K562 (cell line): Measurements from ENCODE around the gene OXSR1. TPM values are rescaled to one million over a fixed set of nuclear protein-coding genes. Genes with fewer than 3 reads are reported as not detected.

ENCODE experiments used
- BRCA1 ChIP-seq, 2 experiments: fragments of 450-650 bp in 1 of 2; sonication (generic) in 1 of 2; formaldehyde crosslinking in 1 of 2; IDR thresholded peaks; 2 replicates each; pipeline versions ENCODE4 v1.5.0 to v1.6.1; 2017 to 2020; ENCODE audit warnings: mild to moderate bottlenecking in 1 of 2, missing genetic modification reagents in 1 of 2
- CUX1 ChIP-seq: fragments of 200-800 bp; sonication (Bioruptor generic); IDR thresholded peaks from 2 replicates; pipeline ENCODE4 v1.6.1; 2016; ENCODE audit warnings: missing genetic modification characterization, missing compliant biosample characterization
- E2F3 ChIP-seq: fragments of 250-450 bp; sonication (Bioruptor Pico); IDR thresholded peaks from 2 replicates; pipeline ENCODE4 v1.4.0; 2020; ENCODE audit warnings: mild to moderate bottlenecking
- E2F6 ChIP-seq, 2 experiments: IDR thresholded peaks; 2 replicates each; pipeline ENCODE4 v1.6.1; 2011; ENCODE audit warnings: borderline replicate concordance in 1 of 2, control low read depth in 1 of 2, low read depth in 1 of 2, low read length in 1 of 2, mild to moderate bottlenecking in 1 of 2, mixed read lengths in 1 of 2, moderate library complexity in 1 of 2; ENCODE audit not compliant: insufficient read depth in 1 of 2, insufficient read length in 1 of 2, poor library complexity in 1 of 2, severe bottlenecking in 1 of 2; ENCODE audit errors: extremely low read depth in 1 of 2
- GTF2B ChIP-seq: IDR thresholded peaks from 2 replicates; pipeline ENCODE4 v1.6.1; 2011; ENCODE audit not compliant: insufficient read length; ENCODE audit errors: extremely low read depth
- HNRNPLL ChIP-seq: fragments of 200-400 bp; formaldehyde crosslinking; IDR thresholded peaks from 2 replicates; pipeline ENCODE4 v1.6.1; 2017; ENCODE audit warnings: low read length, low read depth, mild to moderate bottlenecking; ENCODE audit not compliant: poor library complexity, severe bottlenecking
- KLF10 ChIP-seq: fragments of 250-450 bp; sonication (Bioruptor Pico); IDR thresholded peaks from 2 replicates; pipeline ENCODE4 v1.6.1; 2021; ENCODE audit warnings: matching md5 sums
- MAX ChIP-seq: sonication (generic); formaldehyde crosslinking; IDR thresholded peaks from 2 replicates; pipeline ENCODE4 v1.9.0; 2022; ENCODE audit warnings: mild to moderate bottlenecking, missing genetic modification reagents
- PML ChIP-seq: IDR thresholded peaks from 2 replicates; pipeline ENCODE4 v1.6.1; 2012; ENCODE audit warnings: low read length, inconsistent platforms
- PTTG1 ChIP-seq: fragments of 450-650 bp; IDR thresholded peaks from 2 replicates; pipeline ENCODE4 v1.6.1; 2016; ENCODE audit warnings: low read depth, mild to moderate bottlenecking, missing genetic modification characterization, missing compliant biosample characterization
- SNAPC5 ChIP-seq: fragments of 250-450 bp; sonication (Bioruptor Pico); IDR thresholded peaks from 2 replicates; pipeline ENCODE4 v1.8.0; 2021; ENCODE audit warnings: moderate library complexity, mild to moderate bottlenecking, inconsistent platforms
- TAF15 ChIP-seq: fragments of 200-400 bp; formaldehyde crosslinking; IDR thresholded peaks from 2 replicates; pipeline ENCODE4 v1.6.1; 2017; ENCODE audit warnings: mild to moderate bottlenecking, low read depth, low read length, moderate library complexity
- TFAP4 ChIP-seq: sonication (generic); formaldehyde crosslinking; IDR thresholded peaks from 2 replicates; pipeline ENCODE4 v1.8.0; 2022; ENCODE audit warnings: missing genetic modification reagents, mild to moderate bottlenecking, moderate library complexity, borderline replicate concordance
- TRIM24 ChIP-seq, 2 experiments: fragments of 450-650 bp; IDR thresholded peaks; 2 replicates each; pipeline ENCODE4 v1.6.1; 2016
- ZFX ChIP-seq: sonication (generic); formaldehyde crosslinking; IDR thresholded peaks from 2 replicates; pipeline ENCODE4 v1.8.0; 2022; ENCODE audit warnings: mild to moderate bottlenecking, missing genetic modification reagents, moderate library complexity
- ZNF121 ChIP-seq: sonication (generic); formaldehyde crosslinking; conservative IDR thresholded peaks from 2 replicates; pipeline ENCODE4 v1.8.0; 2022; ENCODE audit warnings: missing genetic modification reagents
- ZNF263 ChIP-seq: sonication (generic); formaldehyde crosslinking; IDR thresholded peaks from 2 replicates; pipeline ENCODE4 v1.8.0; 2022; ENCODE audit warnings: mild to moderate bottlenecking, missing genetic modification reagents, borderline replicate concordance
- ZNF586 ChIP-seq: fragments of 450-650 bp; formaldehyde crosslinking; conservative IDR thresholded peaks from 2 replicates; pipeline ENCODE4 v1.4.0; 2020; ENCODE audit warnings: mild to moderate bottlenecking, moderate library complexity
- polyA plus RNA-seq, 8 experiments: library from polyadenylated mRNA; depleted of rRNA in 4 of 8; stranded (reverse) in 5 of 8; unstranded in 3 of 8; fragments of >200 nt; fragmentation: Nextera tagmentation in 2 of 8; fragmentation: Illumina TruSeq in 1 of 8; extraction: Ambion mirVana in 2 of 8; extraction: Trizol in 1 of 8; gene quantifications; 2 replicates each; pipeline versions ENCODE4 v1.2.1 to v1.2.3, GENCODE V29; 2011 to 2014; ENCODE audit warnings: inconsistent platforms in 1 of 8, missing spikeins in 1 of 8
- total RNA-seq, 7 experiments: library from RNA; depleted of rRNA in 6 of 7; stranded (reverse); fragments of >200 nt in 6 of 7; fragmentation: Illumina TruSeq in 2 of 7; extraction: Trizol in 2 of 7; gene quantifications; 2 replicates each; pipeline versions ENCODE4 v1.2.1 to v1.2.3, GENCODE V29; 2011 to 2021; ENCODE audit warnings: low replicate concordance in 1 of 7

OXSR1 gene
- total and polyA plus RNA-seq, 9 of the 15 experiments (the other 6 are each of a cell fraction or from before 2014, with no cell fraction given) = 15.7 to 87.6 (median 48.7) TPM

- TF ChIP-seq PTTG1 (tag) (no peak), TAF15 (no peak), PML (peak; percentile 54; the same call in 1 of the 2 replicates), ZFX (CRISPR knock-in tag) (peak; percentile 96), TRIM24 (IDR thresholded peaks at IDR 0.05) (no peak), KLF10 (CRISPR knock-in tag) (no peak), ZNF121 (CRISPR knock-in tag) (no peak), MAX (CRISPR knock-in tag) (peak; percentile 60), GTF2B (no peak), E2F3 (CRISPR knock-in tag) (peak; percentile 57; the same call in 1 of the 2 replicates), ZNF586 (CRISPR knock-in tag) (no peak), TFAP4 (CRISPR knock-in tag) (peak; percentile 26; the same call in 1 of the 2 replicates), SNAPC5 (CRISPR knock-in tag) (no peak), ZNF263 (no peak), E2F6 (IDR thresholded peaks at IDR 0.05; ENCODE audit: borderline replicate concordance in 1 of 2, extremely low read depth in 1 of 2, insufficient read depth in 1 of 2, insufficient read length in 1 of 2, low read depth in 1 of 2, low read length in 1 of 2, poor library complexity in 1 of 2, severe bottlenecking in 1 of 2) (peak; percentile 51 to 80), CUX1 (CRISPR knock-in tag) (no peak), BRCA1 (IDR thresholded peaks at IDR 0.05) (no peak), BRCA1 (CRISPR knock-in tag; IDR thresholded peaks at IDR 0.05) (peak; percentile 91; the same call in 1 of the 2 replicates), HNRNPLL (peak; percentile 50)
Observed at GRCh38 chr3:38136777-38137614, 28.3 kb upstream of the OXSR1 start, which contains the start of gene ACAA1 (continued).
